ENCODE measurements around the gene ZNF445.
"Not testable (repeated sequence)": the region's sequence is repeated elsewhere in the genome, so short reads cannot be mapped to it uniquely, and the experiment has no call there.

The ZNF445 gene

DNA sequence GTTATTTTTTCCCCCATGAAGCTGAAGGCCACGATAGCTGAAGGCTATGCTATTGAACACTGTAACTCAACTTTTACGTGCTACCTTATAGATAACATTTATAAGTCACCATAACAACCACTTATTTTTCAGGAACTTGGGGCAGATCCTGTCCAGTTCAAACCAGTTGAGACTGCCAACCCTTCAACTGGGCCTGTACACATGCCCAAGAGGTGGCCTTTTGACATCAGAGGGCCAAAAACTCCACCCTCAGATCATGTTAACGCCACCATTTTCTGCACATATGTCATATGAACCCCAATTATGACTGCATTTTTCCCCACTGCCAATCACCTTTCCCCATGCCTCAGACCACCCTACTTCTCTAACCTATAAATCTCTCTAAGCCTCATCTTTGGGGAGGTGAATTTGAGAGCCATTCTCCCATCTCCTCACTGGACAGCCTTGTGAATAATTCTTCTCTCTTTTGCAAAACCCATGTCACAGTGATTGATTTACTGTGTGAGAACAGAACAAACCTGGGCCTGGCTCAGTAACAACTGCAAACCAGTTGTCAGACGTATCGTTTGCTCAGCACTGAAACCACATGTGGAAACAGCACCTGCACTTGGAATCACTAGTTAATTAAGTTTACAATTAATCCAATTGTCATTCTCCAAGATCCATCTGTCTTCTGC lies 42.5 kb downstream of the ZNF445 start:
- DNase-seq (ENCODE audit: low spot score): no peak

DNA sequence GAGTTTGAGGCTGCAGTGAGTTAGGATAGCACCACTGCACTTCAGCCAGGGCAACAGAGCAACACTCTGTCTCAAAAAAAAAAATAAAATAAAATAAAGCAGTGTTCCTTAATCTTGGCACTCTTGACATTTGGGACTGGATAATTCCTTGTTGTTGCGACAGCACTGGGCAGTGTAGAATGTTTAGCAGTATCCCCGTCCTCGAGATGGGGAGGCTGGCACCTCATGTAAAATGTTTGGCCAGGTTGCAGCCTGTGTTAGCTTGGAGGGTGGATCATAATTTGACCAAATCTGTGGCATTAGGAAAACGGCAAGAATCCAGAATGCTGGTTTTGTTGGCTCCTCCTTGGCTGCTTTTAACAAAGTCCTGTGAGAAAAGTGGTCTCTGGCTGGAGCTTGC lies 47.0 kb downstream of the ZNF445 start:
- DNase-seq (ENCODE audit: low spot score): no peak

GRCh38 chr3:44429459-44429858 lies 48.0 kb downstream of the ZNF445 start:
- DNase-seq (ENCODE audit: low spot score): no peak

DNA sequence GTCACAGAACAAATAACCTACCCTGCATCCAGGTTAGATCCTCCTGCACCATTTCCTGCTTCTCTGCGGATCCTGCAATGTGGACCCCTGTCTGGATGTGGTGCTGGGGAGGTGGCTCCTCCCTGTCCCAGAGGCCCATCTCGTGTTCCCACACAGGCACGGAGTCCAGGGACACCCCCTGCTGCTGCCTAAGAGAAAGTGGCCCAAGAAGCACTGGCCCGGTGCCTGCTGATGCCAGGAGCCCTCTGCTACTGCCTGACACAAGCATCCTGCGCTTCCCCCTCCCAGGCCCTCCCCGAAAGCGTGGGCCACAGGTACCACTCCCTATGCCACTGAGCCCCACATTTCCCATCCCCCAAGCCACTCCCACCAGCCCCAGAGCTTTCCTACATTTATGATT lies 48.6 kb downstream of the ZNF445 start:
- no peak for DNase-seq (ENCODE audit: low spot score)

DNA sequence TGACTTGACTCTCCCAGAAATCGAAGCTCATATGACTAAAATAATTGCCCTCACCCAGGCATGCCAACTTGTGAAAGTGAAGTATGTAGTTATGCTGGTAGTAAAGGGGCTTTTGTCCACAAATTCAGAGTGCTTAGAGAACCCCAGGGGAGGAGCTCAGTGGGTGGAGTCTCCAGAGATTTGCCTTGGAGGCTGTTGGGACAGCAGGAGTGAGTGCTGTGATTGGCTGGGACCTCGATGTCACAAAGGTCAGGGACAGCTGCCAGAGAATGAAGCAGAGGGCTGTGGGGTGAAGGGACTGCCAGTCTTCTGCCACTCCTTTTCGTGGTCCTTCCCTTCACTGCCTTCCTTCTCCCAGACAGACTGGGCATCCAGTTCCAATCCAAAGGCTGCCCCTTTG lies 49.8 kb downstream of the ZNF445 start:
- DNase-seq (ENCODE audit: low spot score): no peak

DNA sequence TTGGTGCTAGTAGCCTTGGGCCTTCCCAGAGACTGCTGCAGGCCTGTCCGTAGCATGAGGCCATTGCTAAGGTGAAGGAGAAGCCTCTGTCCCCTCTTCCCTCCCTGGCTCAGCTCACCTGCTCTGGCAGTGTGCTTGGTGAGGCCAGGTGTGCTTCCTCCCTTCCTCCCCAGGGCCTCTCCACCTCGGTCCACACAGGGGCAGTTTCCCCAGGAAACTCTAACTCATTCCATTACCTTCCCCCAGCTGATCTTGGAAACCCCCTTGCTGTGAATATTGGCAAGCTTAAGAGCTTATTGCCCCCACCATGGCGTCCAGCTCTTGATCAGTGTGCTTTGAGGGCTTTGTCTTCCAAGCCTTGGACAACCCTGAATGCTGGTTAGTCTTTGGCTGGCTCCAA lies 52.7 kb downstream of the ZNF445 start:
- no peak for DNase-seq (ENCODE audit: low spot score)

- no peak for DNase-seq (ENCODE audit: low spot score)
These were observed 56.2 kb downstream of the ZNF445 start for GRCh38 chr3:44421280-44421679.

- DNase-seq (ENCODE audit: low spot score): no peak
These were observed 56.8 kb downstream of the ZNF445 start for GRCh38 chr3:44420676-44421075.

DNA sequence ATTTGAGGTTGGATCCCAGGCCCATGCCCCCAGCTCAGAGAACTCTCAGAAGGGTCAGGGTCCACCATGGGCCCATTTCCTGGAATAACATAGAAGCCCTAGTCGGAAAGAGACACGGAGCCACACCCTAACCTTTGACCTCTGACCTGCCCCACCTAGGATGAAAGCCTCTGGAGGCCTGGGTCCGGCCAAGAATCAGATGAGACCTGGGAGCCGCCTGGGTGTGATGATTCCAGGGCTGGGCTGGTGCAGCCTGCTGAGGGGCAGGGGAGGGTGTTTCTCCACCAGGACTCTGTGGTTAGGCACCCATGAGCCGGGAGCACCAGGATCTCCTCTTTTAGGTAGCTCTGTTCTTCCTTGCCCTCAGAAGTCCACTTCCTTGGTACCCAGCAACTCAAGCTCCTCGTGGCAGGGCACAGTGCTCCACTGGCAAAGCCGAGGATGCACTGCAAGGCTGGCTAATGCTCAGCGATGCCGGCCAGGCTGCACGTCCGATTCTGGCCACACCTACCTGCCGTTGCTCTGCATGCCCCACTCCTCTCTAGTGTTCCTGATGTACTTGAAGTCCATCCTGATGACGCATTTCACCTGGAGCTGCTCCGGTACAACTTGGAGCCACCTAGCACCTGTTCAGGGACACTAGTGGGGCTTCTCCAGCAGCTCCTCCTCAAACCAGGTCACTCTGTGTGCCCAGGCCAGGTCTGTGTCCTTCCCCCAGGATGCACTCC lies 57.4 kb downstream of the ZNF445 start:
- no peak for DNase-seq (ENCODE audit: low spot score)

DNA sequence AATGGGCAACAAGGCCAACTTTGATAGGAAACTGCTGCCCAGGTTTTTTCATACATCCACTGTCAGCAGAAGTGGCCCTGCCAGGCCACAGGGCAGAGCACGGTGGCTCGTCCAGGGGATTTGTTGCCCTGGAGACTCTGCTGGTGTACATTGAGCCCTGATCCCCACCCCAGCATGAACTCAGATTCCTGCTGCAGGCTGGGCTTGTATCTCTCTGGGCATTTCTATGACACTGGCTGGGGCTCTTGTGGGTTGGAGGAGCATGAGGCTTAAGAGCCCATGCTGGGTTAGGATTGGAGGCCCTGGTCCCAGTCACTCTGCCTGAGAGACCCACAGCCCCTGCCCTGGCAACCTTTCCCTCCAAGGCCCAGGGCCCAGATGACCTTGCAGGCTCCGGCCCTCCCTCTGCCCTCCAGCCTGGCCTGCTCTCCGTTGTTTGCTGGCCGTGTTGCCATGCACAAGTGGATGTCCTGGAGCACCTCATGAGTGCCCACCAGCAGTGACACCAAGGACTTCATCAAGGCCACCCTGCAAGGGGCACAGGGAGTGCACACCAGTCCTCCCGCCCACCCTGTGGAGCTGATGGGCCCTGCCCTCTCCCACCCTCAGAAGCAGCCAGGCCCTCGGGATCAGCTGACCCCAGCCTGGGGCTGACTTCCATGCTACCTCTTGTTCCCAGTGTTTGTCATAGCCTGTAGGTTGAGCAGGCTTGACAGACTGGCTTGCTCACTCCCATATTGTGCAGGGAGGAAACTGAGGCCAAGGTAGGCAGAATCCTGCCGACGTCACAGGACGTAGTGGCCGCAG lies 58.2 kb downstream of the ZNF445 start:
- no peak for DNase-seq (ENCODE audit: low spot score)

GRCh38 chr3:44418549-44418948 lies 58.9 kb downstream of the ZNF445 start:
- DNase-seq (ENCODE audit: low spot score): no peak

GRCh38 chr3:44418118-44418517 lies 59.4 kb downstream of the ZNF445 start:
- DNase-seq (ENCODE audit: low spot score): not testable (repeated sequence)

- no peak for DNase-seq (ENCODE audit: low spot score)
These were observed 61.1 kb downstream of the ZNF445 start for GRCh38 chr3:44416031-44417030.

GRCh38 chr3:44415421-44415820 lies 62.0 kb downstream of the ZNF445 start:
- DNase-seq (ENCODE audit: low spot score): no peak

- DNase-seq (ENCODE audit: low spot score): no peak
These were observed 62.9 kb downstream of the ZNF445 start for GRCh38 chr3:44414517-44415090.

- DNase-seq (ENCODE audit: low spot score): no peak
These were observed 65.1 kb downstream of the ZNF445 start for GRCh38 chr3:44412365-44412764.

DNA sequence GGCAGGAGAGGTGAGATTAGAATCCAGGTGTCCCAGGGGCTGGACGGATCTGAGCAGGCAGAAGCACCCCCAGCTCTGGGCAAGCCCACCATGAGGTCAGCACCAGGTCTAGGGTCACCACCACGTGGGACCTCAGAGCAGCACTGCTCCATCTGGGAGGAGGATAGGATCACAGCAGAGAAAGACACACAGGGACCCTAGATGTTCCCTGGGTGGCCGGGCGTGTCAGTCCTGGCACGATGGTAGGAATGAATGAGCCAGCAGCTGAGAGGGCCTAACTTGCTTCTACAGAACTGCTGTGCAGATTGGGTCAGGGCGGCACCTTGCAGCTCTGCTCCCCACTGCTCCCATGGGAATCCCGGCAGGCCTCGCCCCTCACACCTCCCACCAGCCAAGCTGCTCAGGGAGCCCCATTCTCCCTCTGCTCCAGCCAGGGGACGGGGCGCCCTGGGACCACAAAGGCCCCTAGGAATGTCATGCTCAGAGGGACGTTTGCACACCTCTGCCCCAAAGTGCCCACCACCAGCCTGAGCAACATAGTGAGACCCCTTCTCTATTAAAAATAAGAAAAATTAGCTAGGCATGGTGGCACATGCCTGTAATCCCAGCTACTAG lies 66.3 kb downstream of the ZNF445 start:
- no peak for DNase-seq (ENCODE audit: low spot score)

DNA sequence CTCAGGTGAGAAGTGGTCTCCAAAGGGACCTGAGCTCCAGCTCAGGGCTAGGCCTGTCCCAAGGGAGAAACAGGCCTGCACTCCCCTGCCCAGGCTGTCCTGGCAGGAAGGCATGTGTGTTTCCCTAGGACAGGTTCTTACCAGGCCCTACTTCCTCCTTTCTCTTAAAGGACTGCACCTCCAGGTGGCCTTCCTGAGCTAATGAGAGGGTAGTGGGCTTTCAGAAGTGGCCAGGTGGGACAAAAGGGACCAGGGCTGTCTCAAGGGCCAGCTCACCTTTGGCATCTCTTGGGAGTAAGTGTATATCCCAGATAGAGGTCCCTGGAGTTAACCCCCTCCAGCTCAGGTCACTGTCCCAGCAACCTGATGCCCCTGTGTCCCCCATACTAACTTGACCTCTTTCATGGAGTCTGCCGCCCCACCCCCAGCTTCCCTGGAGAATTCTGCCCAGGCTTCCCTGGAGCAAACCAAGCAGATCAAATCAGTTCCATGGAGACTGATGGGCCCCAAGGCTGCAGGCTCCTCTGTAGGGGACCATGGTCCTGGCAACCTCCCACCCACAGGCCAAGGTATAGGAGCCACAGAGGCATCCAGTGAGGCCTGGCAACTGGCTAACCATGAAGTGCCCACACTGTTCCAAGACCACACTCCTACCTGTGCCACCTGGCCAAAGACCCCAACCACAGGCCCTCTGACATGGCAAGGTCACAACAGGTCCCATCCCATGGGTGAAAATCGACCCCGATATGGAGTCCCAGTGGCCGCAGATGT lies 67.6 kb downstream of the ZNF445 start:
- no peak for DNase-seq (ENCODE audit: low spot score)

- no peak for DNase-seq (ENCODE audit: low spot score)
These were observed 74.9 kb downstream of the ZNF445 start for GRCh38 chr3:44402548-44402947.

- no peak for DNase-seq (ENCODE audit: low spot score)
These were observed 76.7 kb downstream of the ZNF445 start for GRCh38 chr3:44400771-44401170.
